CD4-positive, alpha-beta T cell treated with Interleukin-6 for 4 hours (primary cell): ENCODE data around the gene PTPRF.

Experiments used
- DNase-seq: peaks from one replicate; pipeline ENCODE4 v3.0.0-alpha.2; 2020; ENCODE audit warnings: mixed read lengths

Gene PTPRF

GRCh38 chr1:43584204-43584603 is 53.5 kb downstream of the PTPRF start:
- no peak for DNase-seq

DNA sequence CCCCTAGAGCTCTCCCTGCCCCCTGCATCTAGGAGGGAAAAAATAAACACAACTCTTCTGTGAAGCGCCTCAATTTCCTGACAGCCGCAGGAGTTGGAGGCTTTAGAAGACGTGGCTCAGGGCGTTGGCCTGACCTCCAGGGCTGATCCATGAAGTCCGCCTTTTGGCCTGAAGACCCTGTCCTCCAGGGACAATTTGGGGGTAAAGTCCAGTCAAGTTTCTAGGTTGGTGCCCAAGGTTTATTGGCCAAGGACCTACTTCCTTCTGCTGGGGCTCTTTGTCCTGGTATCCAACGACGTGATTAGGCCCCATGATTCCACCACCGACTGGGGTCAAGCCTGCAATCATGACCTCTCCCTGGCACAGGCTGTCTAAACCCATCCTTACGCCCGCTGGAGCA is 54.9 kb downstream of the PTPRF start:
- no peak for DNase-seq

DNA sequence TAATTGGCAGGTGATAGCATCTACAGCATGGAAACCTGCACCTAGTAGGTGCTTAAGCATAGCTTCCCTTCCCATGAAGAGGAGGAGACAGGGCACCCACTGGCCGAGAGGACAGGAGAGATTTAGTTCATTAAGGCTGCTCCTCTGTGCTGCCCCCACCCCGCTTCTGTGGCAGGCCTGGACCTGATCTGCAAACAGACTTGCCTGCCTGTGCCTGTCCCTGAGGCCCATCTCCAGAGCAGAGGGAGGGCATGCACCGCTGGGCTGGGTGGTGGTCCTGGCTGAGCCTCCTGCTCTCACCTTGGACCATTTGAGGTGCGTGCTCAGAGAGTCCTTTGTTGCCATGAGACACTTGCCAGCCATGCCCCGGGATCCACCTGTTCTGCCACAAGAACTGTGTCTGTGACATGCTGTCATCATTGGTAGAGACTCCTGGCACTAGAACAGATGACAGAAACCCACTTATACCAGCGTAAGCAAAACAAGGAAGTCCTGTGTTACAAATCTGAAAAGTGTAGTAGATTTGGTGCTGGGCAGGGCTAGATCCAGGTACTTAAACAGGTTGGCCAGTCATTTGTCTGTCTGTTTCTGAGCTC is 55.6 kb downstream of the PTPRF start:
- DNase-seq = no peak

- DNase-seq = no peak
Measured at GRCh38 chr1:43587001-43587400, 56.3 kb downstream of the PTPRF start.

- no peak for DNase-seq
Measured at GRCh38 chr1:43587594-43587993, 56.9 kb downstream of the PTPRF start.

- DNase-seq = no peak
Measured at GRCh38 chr1:43588592-43588991, 57.9 kb downstream of the PTPRF start.

GRCh38 chr1:43590388-43590925 is 59.8 kb downstream of the PTPRF start:
- DNase-seq = no peak

DNA sequence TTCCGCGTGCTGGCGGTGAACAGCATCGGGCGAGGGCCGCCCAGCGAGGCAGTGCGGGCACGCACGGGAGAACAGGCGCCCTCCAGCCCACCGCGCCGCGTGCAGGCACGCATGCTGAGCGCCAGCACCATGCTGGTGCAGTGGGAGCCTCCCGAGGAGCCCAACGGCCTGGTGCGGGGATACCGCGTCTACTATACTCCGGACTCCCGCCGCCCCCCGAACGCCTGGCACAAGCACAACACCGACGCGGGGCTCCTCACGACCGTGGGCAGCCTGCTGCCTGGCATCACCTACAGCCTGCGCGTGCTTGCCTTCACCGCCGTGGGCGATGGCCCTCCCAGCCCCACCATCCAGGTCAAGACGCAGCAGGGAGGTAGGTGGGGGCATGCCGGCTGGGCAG is 60.5 kb downstream of the PTPRF start:
- DNase-seq = no peak

- DNase-seq = no peak
Measured at GRCh38 chr1:43592051-43592665, 61.5 kb downstream of the PTPRF start.

DNA sequence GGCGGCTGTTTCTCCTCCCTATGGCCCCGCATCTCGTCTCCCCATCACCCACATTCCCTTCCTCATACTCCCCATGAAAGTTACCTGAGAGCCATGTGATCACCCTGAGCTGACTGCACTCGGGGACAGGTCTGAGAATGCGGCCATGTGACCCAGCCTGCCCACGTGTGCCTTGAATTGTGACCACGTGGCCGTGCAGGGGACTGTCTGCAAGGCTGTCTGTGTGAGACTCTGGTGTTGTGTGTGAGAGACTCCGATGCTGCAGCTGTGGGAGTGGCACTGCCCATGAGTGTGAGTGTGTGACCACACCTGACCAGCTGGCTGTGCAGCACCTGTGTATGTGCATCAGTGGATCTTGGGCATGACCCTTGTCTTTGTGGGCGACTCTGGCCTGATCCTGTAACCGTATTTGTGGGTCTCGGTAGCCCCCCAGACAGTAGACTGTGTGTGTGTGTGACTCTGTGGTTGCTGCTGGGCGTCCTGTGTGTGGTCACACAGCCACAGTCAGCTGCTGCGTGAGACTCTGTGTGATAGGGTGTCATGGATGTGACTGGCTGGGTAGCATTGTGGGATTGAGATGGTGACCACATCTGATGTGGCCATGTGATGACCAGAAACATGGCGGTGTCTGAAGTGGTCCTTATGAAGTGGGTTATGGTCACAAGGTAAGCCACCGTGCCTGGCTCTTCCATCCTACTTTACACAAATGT is 62.4 kb downstream of the PTPRF start:
- no peak for DNase-seq

- no peak for DNase-seq
Measured at GRCh38 chr1:43596579-43596978, 65.9 kb downstream of the PTPRF start.

DNA sequence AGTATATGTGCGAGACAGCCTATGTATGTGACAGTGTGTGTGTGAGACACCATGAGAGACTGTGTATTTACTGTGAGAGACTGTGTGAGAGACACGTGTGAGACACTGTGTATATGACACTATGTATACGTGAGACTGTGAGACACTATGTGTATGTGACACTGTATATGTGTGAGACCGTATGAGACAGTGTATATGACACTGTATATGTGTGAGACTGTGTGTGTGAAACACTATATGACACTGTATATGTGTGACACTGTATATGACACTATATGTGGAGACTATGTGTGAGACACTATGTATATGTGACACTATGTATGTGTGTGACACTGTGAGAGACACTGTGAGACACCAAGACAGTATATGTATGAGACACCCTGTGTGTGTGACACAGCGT is 66.3 kb downstream of the PTPRF start:
- DNase-seq = no peak

- DNase-seq = no peak
Measured at GRCh38 chr1:43597721-43598120, 67.0 kb downstream of the PTPRF start.

DNA sequence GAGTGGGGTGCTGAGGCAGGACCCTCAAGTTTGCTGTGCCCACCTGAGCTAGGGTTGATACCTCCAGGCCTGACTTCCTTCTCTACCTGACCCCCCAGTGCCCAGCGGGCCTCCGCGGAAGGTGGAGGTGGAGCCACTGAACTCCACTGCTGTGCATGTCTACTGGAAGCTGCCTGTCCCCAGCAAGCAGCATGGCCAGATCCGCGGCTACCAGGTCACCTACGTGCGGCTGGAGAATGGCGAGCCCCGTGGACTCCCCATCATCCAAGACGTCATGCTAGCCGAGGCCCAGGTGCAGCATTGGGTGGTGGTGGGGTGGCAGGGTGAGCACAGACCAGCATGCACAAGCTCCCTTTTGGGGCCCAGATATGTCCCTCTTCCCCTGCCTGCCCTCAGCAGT is 67.9 kb downstream of the PTPRF start:
- DNase-seq = no peak

GRCh38 chr1:43600033-43601020 is 69.6 kb downstream of the PTPRF start:
- no peak for DNase-seq

DNA sequence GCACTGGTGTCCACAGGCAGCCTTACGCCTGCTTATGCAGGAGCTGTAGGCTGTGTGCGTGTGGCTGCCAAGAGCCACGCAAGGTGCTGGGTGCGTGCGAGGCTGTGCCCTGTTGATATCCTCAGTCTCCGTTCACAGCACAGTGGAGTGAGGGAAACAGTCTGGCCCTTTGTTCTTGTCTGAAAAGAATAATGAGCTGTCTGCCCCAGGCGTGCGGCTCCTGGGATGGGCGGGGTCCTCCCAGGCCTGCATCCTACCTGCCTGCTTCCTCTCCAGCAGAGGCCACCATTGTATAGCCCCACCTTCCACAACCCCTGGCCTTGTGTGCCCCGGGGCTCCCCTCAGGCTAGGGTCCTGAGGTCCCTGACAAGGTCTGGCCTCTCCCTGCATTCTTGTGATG is 72.3 kb downstream of the PTPRF start:
- DNase-seq = no peak

GRCh38 chr1:43604192-43604591 is 73.5 kb downstream of the PTPRF start:
- no peak for DNase-seq

- DNase-seq = no peak
Measured at GRCh38 chr1:43605157-43605556, 74.5 kb downstream of the PTPRF start.

DNA sequence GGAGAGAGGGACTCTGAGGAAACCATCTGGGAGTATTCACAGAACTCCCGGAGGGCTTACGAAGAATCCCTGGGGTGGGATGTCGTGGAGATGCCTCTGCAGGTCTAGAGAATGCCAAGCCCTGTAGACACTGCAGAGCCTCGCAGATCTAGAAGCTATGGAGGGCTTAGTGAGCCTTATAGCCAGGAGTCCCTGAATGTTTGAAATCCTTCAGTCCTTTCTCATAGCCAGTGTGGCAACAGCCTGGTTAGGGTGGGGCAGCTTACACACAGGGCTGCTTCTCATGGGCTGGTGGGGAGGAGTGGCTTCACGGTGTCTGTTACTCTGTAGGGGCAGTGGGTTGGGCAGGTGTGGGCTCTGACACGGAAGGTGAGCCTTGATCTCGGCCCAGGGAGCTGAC is 75.1 kb downstream of the PTPRF start:
- DNase-seq = no peak

GRCh38 chr1:43606624-43607023 is 75.9 kb downstream of the PTPRF start:
- DNase-seq = no peak

DNA sequence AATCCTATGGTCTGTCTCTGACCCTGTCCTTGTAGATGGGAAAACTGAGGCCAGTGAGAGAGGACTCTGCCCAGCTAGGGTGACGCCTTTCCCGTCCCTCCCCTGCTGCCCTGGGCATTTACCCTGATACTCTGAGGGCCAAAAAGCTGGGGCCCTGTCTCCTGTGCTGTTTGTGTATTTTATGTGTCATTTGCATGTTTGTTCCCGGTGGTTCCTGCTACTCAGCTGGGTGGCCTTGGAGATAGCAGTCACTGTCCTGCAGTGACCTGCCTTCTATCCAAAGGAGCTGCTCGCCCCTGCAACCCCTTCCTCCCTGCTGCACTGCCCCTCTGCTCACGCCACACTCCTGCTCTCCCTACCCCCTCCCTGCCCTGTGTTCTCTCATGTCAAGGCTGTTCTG is 78.1 kb downstream of the PTPRF start:
- no peak for DNase-seq

GRCh38 chr1:43610339-43610738 is 79.7 kb downstream of the PTPRF start:
- DNase-seq = no peak

DNA sequence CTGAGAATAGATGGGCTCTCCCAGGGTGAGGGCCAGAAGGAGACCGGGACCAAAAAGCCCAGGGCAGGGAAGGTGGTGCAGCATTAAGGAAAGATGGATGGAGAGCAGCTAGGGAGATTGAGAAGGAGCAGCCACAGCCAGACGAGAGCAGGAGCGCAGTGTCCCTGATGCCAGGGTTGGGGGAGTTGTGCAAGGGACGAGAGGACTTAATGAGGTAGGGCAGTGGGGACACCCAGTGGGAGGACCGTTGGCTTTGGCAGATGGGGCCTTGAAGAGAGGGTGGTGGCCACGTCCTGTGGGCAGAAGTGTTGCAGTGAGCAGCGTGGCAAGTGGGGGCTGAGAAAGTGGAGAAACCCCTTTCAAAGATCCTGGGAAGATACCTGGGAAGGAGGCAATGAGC is 81.3 kb downstream of the PTPRF start:
- DNase-seq = no peak
